Tibial artery (tissue), 4 donors: Measurements from ENCODE around the gene KRT4.

Experiments
- DNase-seq, 2 donors: peaks; one replicate each; pipeline ENCODE4 v3.0.0-alpha.2; 2019
- H3K27ac ChIP-seq, 2 donors: fragments of 200-600 bp; sonication (generic) in 1 of 2; 1 replicate in 1 of 2; 2 replicates in 1 of 2; pipeline ENCODE4 v1.5.1; 2018 to 2019; ENCODE audit warnings: mild to moderate bottlenecking in 1 of 2
- H3K27me3 ChIP-seq, 2 donors: fragments of 200-600 bp; sonication (generic) in 1 of 2; one replicate each; pipeline versions ENCODE4 v1.5.1 to v1.6.0; 2016 to 2019
- H3K36me3 ChIP-seq, 3 donors: fragments of 200-600 bp; sonication (generic) in 2 of 3; one replicate each; pipeline ENCODE4 v1.5.1; 2016 to 2019; ENCODE audit warnings: mild to moderate bottlenecking in 2 of 3
- H3K4me1 ChIP-seq, 4 donors: fragments of 200-600 bp; sonication (generic) in 2 of 4; 1 replicate in 3 of 4; 2 replicates in 1 of 4; pipeline ENCODE4 v1.5.1; 2016 to 2019
- H3K4me3 ChIP-seq, 2 donors: fragments of 200-600 bp; sonication (generic) in 1 of 2; 1 replicate in 1 of 2; 2 replicates in 1 of 2; pipeline ENCODE4 v1.5.1; 2018 to 2019; ENCODE audit warnings: mild to moderate bottlenecking in 2 of 2
- H3K9me3 ChIP-seq, 3 donors: fragments of 200-600 bp; sonication (generic) in 1 of 3; one replicate each; pipeline ENCODE4 v1.5.1; 2016 to 2019
- intact Hi-C: fragments of 100-400 bp; cut with DNase I; formaldehyde crosslinking; loops from one replicate; pipeline ENCODE4 v1.15.0; 2023; ENCODE audit warnings: low total_unique reads
- TF ChIP-seq, protein P1 (sequence below), 2 experiments: fragments of 200-600 bp in 1 of 2; fragments of 450-650 bp in 1 of 2; IDR thresholded peaks; one replicate each; pipeline ENCODE4 v1.5.1; 2017 to 2019; ENCODE audit warnings: antibody characterized with exemption in 2 of 2, mild to moderate bottlenecking in 1 of 2, moderate library complexity in 1 of 2

KRT4 gene

DNA sequence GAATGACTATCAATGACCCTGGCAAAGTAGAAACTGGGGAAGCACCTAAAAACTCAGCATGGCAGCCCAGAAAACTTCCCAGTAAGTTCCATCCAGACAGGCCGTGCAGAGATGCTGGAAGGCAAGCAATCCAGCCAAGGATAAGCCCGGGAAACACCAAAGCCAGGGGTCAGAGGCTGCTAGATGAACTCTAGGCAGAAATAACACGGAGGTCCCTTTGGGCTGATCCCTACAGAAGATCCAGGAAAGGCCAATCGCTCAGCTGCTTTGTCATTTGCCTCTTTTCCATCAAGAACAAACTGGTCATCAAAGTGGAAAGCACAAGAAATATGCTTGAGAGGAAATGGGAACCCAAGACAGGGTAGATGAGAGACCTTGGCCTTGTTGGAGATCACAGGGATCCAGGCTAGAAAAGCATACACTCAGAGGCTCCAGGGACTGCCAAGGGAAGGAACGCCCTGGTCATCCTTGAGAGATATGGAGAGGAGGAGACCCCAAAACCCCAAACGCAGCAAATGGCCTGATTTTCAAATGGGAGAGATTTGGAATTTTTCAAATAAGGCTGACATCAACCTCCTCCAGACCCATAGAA is 13.7 kb upstream of the KRT4 start:
- no peak for DNase-seq
- Histone ChIP-seq H3K9me3 (no peaks in the 10 kb centered on the region), H3K27ac (no peak overlapping the region), H3K27me3 (no peaks in the 10 kb centered on the region), H3K4me3 (no peak overlapping the region), H3K36me3 (no peaks in the 10 kb centered on the region), H3K4me1 (peaks cover 0 to 1% (median under 1%) of the 10 kb centered on the region in 4 donors)
- intact Hi-C loops, result no loop called here
- TF ChIP-seq, protein P1, sequence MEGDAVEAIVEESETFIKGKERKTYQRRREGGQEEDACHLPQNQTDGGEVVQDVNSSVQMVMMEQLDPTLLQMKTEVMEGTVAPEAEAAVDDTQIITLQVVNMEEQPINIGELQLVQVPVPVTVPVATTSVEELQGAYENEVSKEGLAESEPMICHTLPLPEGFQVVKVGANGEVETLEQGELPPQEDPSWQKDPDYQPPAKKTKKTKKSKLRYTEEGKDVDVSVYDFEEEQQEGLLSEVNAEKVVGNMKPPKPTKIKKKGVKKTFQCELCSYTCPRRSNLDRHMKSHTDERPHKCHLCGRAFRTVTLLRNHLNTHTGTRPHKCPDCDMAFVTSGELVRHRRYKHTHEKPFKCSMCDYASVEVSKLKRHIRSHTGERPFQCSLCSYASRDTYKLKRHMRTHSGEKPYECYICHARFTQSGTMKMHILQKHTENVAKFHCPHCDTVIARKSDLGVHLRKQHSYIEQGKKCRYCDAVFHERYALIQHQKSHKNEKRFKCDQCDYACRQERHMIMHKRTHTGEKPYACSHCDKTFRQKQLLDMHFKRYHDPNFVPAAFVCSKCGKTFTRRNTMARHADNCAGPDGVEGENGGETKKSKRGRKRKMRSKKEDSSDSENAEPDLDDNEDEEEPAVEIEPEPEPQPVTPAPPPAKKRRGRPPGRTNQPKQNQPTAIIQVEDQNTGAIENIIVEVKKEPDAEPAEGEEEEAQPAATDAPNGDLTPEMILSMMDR (IDR thresholded peaks at IDR 0.05), result no peak

DNA sequence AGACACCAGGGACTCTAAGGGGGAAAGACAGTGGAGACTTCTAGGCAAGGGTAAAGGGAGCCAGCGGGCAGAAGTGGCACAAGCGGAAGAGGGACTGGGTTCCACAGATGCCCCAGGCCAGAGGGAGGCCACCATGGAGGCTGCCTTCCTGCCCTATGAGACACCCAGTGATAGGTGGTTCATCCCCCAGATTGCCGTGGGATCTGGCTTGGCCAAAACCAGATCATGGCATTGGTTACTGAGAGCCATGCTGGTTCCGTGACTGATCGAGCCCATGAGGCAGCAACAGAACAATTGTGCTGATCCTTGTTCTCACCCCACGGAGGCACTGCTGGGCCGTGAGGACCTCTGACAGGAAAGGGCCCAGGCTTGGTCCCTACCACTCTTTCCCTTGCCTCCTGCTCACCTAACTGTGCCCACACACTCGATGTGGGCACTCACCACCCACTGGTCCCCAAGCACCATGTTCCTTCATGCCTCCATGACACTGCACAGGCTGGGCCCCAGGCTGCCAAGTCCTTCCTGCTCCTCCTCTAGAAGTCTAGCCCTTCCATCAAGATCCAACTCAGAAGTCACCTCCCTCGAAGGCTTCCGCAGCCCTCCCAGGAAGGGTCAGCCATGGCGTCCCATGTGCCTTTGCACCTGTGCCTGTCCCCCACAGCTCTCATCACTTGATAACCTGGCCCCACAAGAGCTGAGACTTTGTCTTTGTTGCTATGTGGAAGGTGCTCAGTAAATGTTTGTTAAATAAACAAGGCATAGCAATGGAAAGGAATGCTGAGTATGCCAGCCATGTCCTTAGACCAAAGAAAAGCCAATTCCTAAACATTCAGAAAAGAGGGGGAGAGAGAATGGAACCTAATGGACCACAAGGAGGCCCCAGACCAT is 12.9 kb upstream of the KRT4 start:
- Histone ChIP-seq H3K27ac (no peak overlapping the region), H3K36me3 (no peaks in the 10 kb centered on the region), H3K4me1 (peaks cover 0 to 9% (median 4%) of the 10 kb centered on the region in 4 donors), H3K9me3 (no peaks in the 10 kb centered on the region), H3K4me3 (no peak overlapping the region), H3K27me3 (no peaks in the 10 kb centered on the region)
- TF ChIP-seq, protein P1 (IDR thresholded peaks at IDR 0.05), result no peak
- no peak for DNase-seq
- intact Hi-C loops, result no loop called here

DNA sequence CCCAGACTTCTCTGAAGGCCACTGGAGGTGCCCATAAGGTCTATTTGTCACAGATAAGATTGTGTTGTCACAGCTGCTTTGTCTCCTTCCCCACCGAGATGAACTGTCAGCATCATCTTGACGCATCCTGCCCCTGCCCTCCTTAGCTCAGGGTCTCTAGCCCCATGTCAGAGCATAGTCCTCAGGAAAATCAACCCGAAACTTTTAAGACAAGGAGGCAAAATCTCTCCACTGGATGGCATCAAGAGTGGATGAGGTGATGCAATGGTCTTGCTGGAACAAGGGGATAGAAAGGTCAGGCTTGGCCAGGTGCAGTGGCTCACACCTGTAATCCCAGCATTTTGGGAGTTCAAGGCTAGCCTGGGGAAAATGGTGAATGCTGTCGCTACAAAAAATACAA is 12.0 kb upstream of the KRT4 start:
- Histone ChIP-seq H3K9me3 (no peaks in the 10 kb centered on the region), H3K4me3 (no peak overlapping the region), H3K36me3 (no peaks in the 10 kb centered on the region), H3K27ac (no peak overlapping the region), H3K4me1 (peaks cover 0 to 10% (median 4%) of the 10 kb centered on the region in 4 donors), H3K27me3 (no peaks in the 10 kb centered on the region)
- DNase-seq, result no peak
- intact Hi-C loops, result no loop called here
- TF ChIP-seq, protein P1 (IDR thresholded peaks at IDR 0.05), result no peak

DNA sequence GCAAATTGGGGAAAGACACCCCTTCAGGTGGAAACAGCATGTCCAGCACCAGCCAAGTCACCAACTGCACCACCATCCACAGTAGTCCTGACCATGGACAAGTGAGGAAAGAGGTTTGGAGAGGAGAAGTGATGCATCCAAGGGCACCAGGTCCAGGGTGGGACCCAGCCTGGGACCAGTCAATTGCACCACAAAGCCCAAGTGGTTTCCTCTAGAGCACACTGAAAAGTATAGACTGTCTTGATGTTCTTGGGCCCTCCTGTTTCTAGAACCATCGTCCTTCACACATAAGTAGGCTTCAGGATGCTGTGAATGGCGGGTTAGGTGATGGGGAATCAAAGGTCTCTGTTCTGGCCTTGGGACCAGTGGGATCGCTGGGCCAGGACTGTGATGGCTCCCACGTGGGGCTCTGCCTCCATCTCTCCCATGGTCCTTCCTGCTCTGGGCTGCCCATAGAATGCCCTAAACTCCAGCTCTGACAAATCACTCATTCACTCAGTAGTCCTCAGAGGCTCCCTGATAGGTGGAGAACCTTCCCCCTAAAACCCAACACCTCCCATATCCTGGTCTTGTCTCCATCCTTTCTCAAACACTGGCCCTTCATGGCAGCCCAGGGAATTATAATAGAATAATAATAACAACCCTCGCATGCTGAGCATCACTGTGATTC is 11.0 kb upstream of the KRT4 start:
- TF ChIP-seq, protein P1 (IDR thresholded peaks at IDR 0.05), result no peak
- H3K27me3 ChIP-seq, result no peaks in the 10 kb centered on the region
- no peak overlapping the region for H3K27ac ChIP-seq
- peaks cover 0 to 10% (median 4%) of the 10 kb centered on the region in 4 donors for H3K4me1 ChIP-seq
- intact Hi-C loops, result no loop called here
- H3K36me3 ChIP-seq, result no peaks in the 10 kb centered on the region
- DNase-seq, result no peak
- no peak overlapping the region for H3K4me3 ChIP-seq
- no peaks in the 10 kb centered on the region for H3K9me3 ChIP-seq

DNA sequence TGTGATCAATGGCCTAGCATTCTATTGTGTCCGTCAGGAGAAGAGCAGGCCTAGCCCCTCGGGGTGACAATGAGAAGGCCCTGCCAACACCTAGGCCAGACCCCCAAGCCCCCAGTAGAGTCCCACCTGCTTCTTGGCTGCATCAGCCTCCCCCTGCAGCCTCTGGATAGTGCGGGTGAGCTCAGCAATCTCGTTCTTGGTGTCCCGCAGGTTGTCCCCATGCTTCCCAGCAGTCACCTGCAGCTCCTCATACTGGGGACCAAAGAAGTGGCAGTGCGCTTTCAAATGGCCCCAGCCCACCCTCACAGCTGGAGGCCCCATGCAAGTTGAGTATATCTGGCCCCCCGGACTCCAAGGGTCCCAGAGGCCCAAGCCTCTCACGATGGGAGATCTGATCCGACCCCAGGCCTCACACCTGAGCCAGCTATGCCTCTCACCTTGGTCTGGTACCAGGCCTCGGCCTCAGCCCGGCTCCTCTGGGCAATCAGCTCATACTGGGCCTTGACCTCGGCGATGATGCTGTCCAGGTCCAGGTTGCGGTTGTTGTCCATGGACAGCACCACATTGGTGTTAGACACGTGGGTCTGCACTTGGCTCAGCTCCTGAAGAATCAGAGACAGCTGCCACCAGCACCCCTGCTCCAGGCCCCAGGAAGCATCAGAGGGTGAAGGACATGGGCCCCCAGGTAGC is 10.0 kb upstream of the KRT4 start:
- Histone ChIP-seq H3K27me3 (no peaks in the 10 kb centered on the region), H3K27ac (no peak overlapping the region), H3K4me3 (no peak overlapping the region), H3K9me3 (no peaks in the 10 kb centered on the region), H3K4me1 (peaks cover 0 to 10% (median 4%) of the 10 kb centered on the region in 4 donors), H3K36me3 (no peaks in the 10 kb centered on the region)
- TF ChIP-seq, protein P1 (IDR thresholded peaks at IDR 0.05), result no peak
- intact Hi-C loops, result no loop called here
- DNase-seq, result no peak
